OCI-LY7 (cell line): ENCODE data around the gene PTGER2.

ENCODE experiments used
- EZH2phosphoT487 ChIP-seq: fragments of 200-600 bp; sonication (generic); IDR thresholded peaks from 2 replicates; pipeline ENCODE4 v1.6.1; 2018; ENCODE audit warnings: low read depth, borderline replicate concordance, mild to moderate bottlenecking, mixed run types, antibody characterized with exemption, low read length, moderate library complexity, mixed read lengths
- TF ChIP-seq, protein P1 (sequence below): fragments of 200-600 bp; sonication (generic); conservative IDR thresholded peaks from 2 replicates; pipeline ENCODE4 v1.5.1; 2014; ENCODE audit warnings: mild to moderate bottlenecking, antibody characterized with exemption, low read length, moderate library complexity, mixed read lengths

DNA sequence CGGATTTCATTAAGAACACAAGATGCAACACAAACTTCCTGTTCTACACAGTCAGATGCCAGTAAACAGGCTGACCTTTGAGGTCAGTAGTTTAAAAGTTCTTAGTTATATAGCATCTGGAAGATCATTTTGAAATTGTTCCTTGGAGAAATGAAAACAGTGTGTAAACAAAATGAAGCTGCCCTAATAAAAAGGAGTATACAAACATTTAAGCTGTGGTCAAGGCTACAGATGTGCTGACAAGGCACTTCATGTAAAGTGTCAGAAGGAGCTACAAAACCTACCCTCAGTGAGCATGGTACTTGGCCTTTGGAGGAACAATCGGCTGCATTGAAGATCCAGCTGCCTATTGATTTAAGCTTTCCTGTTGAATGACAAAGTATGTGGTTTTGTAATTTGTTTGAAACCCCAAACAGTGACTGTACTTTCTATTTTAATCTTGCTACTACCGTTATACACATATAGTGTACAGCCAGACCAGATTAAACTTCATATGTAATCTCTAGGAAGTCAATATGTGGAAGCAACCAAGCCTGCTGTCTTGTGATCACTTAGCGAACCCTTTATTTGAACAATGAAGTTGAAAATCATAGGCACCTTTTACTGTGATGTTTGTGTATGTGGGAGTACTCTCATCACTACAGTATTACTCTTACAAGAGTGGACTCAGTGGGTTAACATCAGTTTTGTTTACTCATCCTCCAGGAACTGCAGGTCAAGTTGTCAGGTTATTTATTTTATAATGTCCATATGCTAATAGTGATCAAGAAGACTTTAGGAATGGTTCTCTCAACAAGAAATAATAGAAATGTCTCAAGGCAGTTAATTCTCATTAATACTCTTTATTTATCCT is 13.5 kb downstream of the PTGER2 start:
- TF ChIP-seq EZH2phosphoT487, result no peak
- TF ChIP-seq, protein P1, sequence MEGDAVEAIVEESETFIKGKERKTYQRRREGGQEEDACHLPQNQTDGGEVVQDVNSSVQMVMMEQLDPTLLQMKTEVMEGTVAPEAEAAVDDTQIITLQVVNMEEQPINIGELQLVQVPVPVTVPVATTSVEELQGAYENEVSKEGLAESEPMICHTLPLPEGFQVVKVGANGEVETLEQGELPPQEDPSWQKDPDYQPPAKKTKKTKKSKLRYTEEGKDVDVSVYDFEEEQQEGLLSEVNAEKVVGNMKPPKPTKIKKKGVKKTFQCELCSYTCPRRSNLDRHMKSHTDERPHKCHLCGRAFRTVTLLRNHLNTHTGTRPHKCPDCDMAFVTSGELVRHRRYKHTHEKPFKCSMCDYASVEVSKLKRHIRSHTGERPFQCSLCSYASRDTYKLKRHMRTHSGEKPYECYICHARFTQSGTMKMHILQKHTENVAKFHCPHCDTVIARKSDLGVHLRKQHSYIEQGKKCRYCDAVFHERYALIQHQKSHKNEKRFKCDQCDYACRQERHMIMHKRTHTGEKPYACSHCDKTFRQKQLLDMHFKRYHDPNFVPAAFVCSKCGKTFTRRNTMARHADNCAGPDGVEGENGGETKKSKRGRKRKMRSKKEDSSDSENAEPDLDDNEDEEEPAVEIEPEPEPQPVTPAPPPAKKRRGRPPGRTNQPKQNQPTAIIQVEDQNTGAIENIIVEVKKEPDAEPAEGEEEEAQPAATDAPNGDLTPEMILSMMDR, result no peak
